ENCODE results near the gene KIAA1586.
"Not testable (repeated sequence)": the region's sequence is repeated elsewhere in the genome, so short reads cannot be mapped to it uniquely, and the experiment has no call there.

KIAA1586 gene

DNA sequence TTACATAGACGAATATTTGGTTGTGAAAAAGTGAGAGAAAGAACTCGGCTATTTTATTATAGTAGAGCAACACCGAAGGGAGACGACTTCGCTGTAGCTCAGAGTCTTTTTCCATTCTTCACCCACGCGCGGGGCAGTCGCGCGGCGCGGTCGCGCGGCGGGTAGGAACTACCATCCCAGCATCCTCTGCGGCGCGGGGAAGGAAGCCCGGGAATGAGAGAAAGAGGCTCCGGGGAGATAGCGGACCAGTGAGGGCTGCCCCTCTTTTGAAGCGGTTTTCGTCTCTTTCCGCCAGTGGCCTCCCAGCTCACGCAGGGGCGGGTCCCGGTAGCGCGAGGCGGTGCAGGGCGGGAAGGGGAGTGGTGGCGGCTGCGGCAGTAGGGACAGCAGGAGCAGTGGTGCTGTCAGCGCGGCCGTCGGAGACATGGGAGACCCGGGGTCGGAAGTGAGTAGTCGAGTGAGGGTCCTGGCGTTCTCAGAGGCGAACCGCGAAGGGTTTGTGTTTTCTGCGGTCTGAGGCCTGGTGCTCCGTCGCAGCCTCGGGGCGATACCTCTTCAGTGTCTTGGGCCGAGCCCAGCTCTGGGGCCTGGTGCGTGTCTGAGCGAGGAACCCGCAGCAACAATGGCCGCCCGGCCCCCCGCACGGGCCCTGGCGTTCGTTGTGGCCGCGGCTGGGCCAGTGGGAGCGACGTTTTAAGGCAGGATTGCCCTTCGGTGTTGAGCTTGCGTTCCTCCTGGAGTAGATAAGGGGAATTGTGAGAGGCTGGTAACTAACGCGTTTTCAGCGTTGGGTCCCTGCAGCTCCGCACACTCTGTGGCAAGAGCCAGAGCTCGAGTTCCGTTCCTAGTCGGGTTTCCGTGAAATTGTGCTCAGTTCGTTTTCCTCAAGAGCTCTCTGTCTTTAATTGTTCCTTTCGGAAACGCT, at the start of gene KIAA1586:
Gene KIAA1586, plus strand, starts transcription at position 362 of the 925 bp plus-strand sequence. Its CDS starts 63 bp downstream, at position 425.
- peak; percentile 57 for DNase-seq (ENCODE audit: low read depth, low spot score)

DNA sequence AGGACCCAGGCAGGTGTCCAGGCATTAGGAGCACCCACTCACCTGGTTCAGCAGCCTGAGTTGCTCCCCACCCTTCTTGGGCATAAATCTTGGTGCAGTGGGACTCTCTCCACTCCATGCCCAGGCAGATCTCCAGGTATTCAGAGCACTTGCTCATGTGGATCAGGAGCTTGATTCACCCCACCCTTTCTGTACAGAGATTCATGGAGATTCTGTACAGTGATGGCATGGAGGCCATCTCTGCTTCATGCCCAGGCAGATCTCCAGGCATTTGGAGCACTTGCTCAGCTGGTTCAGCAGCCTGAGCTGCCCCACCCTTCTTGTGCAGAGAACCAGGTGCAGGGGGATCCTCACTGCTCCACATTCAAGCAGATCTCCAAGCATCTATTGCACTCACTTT, 47.4 kb upstream of the KIAA1586 start:
- no peak for DNase-seq (ENCODE audit: low read depth, low spot score)

DNA sequence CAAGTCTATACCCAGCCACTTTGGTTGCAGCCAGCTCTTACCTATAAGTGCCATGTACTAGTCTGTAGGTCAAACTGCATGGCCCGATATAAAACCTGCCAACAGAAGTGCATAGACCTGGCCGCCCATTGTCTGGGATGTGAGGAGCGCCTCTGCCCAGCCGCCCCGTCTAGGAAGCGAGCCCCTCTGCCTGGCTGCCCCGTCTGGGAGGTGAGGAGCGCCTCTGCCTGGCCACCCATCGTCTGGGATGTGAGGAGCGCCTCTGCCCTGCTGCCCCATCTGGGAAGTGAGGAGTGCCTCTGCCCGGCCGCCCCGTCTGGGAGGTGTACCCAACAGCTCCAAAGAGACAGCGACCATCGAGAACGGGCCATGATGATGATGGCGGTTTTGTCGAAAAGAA, 46.7 kb upstream of the KIAA1586 start:
- not testable (repeated sequence) for DNase-seq (ENCODE audit: low read depth, low spot score)

DNA sequence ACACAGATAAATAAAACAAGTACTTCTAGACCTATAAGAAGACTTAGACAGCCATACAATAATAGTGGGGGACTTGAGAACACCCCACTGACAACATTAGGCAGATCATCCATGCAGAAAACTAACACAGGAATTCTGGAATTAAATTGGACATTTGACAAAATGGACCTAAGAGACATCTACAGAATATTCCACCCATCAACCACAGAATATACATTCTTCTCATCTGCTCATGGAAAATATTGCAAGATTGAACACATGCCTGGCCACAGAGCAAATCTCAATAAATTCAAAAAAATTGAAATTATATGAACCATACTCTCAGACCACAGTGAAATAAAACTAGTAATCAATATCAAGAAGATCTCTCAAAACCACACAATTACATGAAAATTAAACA, 44.3 kb upstream of the KIAA1586 start:
- DNase-seq (ENCODE audit: low read depth, low spot score) = no peak

DNA sequence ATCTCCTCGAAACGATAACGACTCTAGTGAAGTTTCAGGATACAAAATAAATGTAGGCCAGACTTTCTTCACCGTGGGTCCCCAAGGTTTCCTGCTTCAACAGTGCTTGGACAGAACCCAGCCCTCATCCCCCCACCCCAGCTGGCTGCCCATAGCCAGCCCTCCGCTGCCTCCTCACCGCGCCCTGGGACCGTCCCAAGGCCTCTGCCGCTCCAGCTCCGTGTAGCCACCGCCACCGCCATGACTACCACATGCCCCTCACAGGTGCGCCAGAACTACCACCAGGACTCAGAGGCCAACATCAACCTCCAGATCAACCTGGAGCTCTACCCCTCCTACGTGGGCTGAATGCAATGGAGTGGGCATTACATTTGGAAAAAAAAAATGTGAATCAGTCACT, 42.2 kb upstream of the KIAA1586 start:
- DNase-seq (ENCODE audit: low read depth, low spot score) = no peak

DNA sequence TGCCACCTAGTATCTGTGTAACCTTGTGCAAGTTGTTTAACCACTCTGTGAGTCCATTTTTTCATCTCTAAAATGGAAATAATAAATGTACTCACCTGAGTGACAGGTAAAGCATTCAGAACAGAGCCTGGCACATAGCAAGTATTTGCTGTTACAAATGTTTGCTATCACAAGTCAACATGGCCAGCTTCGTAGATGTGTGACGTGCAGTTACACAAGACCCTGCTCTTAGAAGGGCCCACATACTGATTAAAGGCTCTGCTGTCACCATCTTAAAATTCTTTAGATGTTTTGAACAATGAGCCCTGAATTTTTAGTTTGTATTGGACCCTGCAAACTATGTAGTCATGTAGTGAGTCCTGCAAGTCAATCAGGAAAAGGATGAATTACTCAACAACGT, 40.4 kb upstream of the KIAA1586 start:
- DNase-seq (ENCODE audit: low read depth, low spot score) = no peak

DNA sequence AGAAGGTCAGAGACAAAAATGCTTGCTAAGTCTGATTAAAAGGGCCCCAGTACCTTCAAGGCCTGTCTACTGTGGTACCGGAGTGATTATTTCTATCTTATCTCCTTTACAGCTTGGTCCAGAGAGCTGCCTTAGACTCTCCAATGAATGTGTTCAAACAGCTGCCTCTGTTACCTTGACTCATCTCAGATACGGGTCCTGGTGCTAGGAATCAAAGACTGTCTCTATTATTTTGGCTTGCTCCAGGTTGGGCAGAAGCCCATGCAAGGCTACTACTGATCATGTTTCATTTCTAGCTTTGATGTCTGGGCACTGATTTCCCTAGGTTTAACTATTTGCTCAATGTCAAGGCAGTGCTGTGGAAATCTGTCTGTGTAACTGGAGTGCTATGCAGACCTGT, 38.4 kb upstream of the KIAA1586 start:
- not testable (repeated sequence) for DNase-seq (ENCODE audit: low read depth, low spot score)

- no peak for DNase-seq (ENCODE audit: low read depth, low spot score)
These were observed 33.0 kb upstream of the KIAA1586 start for GRCh38 chr6:57013521-57013926.

- DNase-seq (ENCODE audit: low read depth, low spot score) = no peak
These were observed 29.4 kb upstream of the KIAA1586 start for GRCh38 chr6:57017069-57017468.

DNA sequence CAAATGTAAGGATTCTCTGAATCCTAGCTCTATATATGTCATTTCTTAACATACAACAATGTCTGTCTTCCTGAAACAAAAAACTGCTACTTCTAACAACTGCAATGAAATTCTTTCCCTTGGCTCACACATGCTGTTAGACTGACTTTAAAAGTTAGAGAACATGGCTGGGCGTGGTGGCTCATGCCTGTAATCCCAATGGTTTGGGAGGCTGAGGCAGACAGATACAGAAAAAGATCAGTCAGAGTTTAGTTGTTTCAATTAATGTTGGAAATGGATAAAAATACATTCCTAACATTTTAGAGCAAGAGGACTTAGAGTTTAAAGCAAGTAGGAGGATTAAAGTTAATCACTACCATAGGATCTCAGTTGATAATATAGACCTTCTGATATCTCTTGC, 28.7 kb upstream of the KIAA1586 start:
- no peak for DNase-seq (ENCODE audit: low read depth, low spot score)

DNA sequence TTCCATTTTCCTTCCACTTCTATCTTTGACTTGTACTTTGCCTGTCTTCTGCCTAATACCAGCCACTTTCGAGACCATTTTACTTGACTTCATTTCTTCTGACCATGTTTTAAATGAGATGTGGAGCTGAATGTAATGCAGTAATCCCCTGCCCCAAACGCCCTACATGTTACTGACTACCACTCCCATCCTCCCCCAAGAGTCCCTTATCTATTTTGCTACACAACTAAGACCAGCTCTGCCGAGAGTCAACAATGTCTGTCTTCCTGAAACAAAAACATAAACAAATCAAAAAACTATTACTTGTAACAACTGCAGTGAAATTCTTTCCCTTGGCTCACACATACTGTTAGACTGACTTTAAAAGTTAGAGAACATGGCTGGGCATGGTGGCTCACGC, 27.1 kb upstream of the KIAA1586 start:
- no peak for DNase-seq (ENCODE audit: low read depth, low spot score)

GRCh38 chr6:57021086-57021720, 25.3 kb upstream of the KIAA1586 start:
- DNase-seq (ENCODE audit: low read depth, low spot score) = no peak

- no peak for DNase-seq (ENCODE audit: low read depth, low spot score)
These were observed 22.2 kb upstream of the KIAA1586 start for GRCh38 chr6:57024321-57024720.

DNA sequence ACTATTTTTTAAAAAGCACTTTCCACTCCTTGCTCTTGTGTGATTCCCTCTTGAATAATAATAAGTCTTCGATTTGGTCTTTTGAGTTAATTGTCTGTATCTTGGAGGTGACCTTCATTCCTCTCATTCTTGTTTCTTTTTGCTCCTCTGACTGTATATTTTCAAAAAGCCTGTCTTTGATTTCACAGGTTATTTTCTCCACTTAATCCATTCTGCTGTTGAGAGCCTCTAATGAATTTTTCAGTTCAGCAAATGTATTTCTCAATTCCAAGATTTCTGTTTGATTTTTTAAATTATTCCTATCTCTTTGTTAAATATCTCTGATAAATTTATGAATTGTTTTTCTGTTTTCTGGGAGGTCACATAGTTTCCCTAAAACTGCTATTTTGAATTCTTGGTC, 21.7 kb upstream of the KIAA1586 start:
- DNase-seq (ENCODE audit: low read depth, low spot score) = no peak

GRCh38 chr6:57026001-57026400, 20.5 kb upstream of the KIAA1586 start:
- DNase-seq (ENCODE audit: low read depth, low spot score) = no peak

DNA sequence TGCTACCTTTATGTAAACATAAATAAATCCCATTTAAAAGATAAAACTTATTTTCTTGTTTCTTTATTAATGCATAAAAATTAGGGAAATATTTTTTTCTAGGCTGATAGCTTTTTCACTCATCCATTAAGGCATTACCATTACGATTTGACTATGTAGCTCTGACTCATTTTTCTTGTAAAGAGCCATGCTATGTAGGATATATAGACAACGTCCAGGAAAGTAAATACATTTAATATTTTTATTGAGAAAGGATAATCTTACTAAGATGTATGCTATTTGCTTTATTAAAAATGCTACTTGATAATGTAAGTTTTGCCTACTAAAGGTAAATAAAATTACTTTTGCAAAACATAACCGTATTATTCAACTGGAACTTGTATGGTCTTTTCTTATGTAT, 19.2 kb upstream of the KIAA1586 start:
- DNase-seq (ENCODE audit: low read depth, low spot score) = no peak

DNA sequence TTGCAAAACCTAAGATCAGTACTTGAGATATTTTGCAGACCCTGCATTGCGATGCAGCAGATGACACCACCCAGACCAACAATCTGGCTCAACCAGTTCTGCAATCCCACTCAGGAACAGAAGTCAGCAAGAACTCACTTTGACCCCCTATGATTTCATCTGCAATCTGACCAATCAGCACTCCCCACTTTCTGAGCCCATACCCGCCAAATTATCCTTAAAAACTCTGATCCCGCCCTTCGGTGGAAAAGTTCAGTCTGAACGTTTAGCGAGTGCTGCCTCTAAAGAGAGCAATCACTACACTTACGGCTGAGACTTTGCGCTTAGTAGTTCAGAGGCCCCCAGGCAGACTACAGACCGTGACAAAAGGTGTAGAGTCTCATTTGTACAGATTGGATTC, 17.3 kb upstream of the KIAA1586 start:
- no peak for DNase-seq (ENCODE audit: low read depth, low spot score)

DNA sequence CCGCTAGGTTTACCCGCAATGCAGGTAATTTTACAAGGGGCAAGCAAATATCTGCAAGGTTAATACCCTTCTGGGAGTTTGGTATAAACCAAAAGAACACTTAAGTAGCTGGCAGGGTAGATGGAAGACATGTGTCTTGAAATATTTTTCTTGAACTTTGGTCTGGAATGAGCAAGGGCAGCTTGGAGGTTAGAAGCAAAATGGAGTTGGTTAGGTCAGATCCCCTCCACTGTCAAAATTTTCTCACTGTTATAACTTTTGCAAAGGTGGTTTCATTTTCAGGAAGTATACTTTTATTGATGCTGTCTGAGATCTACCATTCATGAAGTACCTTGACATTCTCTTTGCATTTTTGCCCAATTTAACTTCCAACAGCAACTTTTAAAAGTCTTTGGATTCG, 13.3 kb upstream of the KIAA1586 start:
- DNase-seq (ENCODE audit: low read depth, low spot score) = no peak

- no peak for DNase-seq (ENCODE audit: low read depth, low spot score)
These were observed 10.9 kb upstream of the KIAA1586 start for GRCh38 chr6:57035549-57035948.

- DNase-seq (ENCODE audit: low read depth, low spot score) = no peak
These were observed 7.6 kb upstream of the KIAA1586 start for GRCh38 chr6:57038906-57039305.

- DNase-seq (ENCODE audit: low read depth, low spot score) = no peak
These were observed 6.5 kb upstream of the KIAA1586 start for GRCh38 chr6:57040011-57040410.

DNA sequence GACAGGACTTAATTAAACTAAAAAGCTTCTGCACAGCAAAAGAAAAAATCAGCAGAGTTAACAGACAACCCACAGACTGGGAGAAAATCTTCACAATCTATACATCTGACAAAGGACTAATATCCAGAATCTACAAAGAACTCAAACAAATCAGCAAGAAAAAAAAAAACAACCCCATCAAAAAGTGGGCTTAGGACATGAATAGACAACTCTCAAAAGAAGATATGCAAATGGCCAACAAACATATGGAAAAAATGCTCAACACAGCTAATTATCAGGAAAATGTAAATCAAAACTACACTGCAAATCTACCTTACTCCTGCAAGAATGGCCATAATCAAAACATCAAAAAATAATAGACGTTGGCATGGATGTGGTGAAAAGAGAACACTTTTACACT, 2.4 kb upstream of the KIAA1586 start:
- DNase-seq (ENCODE audit: low read depth, low spot score) = not testable (repeated sequence)

GRCh38 chr6:57044568-57044967, 1.9 kb upstream of the KIAA1586 start:
- no peak for DNase-seq (ENCODE audit: low read depth, low spot score)
